Measurements from ENCODE around the gene LRRC4C.

DNA sequence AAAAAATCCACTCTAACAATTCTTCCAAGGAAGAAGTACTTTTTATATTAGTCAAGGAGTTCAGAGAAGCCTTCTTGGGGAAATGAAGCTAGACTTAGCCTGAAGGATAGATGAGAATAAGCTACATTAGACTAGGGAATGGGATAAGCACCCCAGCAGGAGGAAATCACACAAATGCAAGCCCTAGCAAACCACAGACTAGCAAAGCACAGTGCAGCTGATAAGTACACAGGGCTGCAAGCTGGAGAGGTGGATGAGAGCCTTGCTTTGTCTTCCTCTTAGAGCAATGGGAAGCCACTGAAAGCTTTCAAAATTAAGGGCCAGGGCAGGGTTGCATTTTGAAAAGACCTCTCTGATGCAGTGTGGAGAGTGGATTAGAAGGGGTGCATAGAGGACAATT is 946.2 kb downstream of the LRRC4C start:
- TF ChIP-seq, protein P1, sequence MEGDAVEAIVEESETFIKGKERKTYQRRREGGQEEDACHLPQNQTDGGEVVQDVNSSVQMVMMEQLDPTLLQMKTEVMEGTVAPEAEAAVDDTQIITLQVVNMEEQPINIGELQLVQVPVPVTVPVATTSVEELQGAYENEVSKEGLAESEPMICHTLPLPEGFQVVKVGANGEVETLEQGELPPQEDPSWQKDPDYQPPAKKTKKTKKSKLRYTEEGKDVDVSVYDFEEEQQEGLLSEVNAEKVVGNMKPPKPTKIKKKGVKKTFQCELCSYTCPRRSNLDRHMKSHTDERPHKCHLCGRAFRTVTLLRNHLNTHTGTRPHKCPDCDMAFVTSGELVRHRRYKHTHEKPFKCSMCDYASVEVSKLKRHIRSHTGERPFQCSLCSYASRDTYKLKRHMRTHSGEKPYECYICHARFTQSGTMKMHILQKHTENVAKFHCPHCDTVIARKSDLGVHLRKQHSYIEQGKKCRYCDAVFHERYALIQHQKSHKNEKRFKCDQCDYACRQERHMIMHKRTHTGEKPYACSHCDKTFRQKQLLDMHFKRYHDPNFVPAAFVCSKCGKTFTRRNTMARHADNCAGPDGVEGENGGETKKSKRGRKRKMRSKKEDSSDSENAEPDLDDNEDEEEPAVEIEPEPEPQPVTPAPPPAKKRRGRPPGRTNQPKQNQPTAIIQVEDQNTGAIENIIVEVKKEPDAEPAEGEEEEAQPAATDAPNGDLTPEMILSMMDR (IDR thresholded peaks at IDR 0.05; ENCODE audit: borderline replicate concordance, extremely low read depth, low read length, poor library complexity, severe bottlenecking) = no peak
- no peak for TF ChIP-seq EZH2 (IDR thresholded peaks at IDR 0.05; ENCODE audit: borderline replicate concordance, low read depth, low read length, severe bottlenecking)
